Activated T-cell treated with anti-CD3 and anti-CD28 coated beads, Interleukin-2, amount 50 U/mL, for 4 hours (primary cell): Measurements from ENCODE around the gene THAP6. TPM values are rescaled to one million over a fixed set of nuclear protein-coding genes. Genes with fewer than 3 reads are reported as not detected.

Experiments
- total RNA-seq, 3 donors: library from RNA; stranded (reverse); gene quantifications; one replicate each; pipeline ENCODE4 v1.2.1, GENCODE V29; 2021

THAP6 gene
- total RNA-seq, 3 donors from 2014 or later: 13.6 to 20.9 (median 14.0) TPM

Other genes with a start within 250 kb of the THAP6 start
- 10 to 100 TPM; 30.4 to 38.3 (median 34.6) TPM for gene RCHY1, start 70 bp upstream of the THAP6 start, total RNA-seq
- gene ODAPH, start 41.6 kb downstream of the THAP6 start, total RNA-seq: not detected
- under 1 TPM in 2 of 3 donors, not detected in 1; 0.08 to 0.33 TPM for gene CDKL2, start 116.1 kb downstream of the THAP6 start, total RNA-seq
- gene G3BP2, start 158.9 kb downstream of the THAP6 start, total RNA-seq: 100 to 1,000 TPM; 177 to 196 (median 189) TPM
- 10 to 100 TPM; 28.1 to 31.6 (median 30.1) TPM for gene USO1, start 210.1 kb downstream of the THAP6 start, total RNA-seq